ENCODE data around the gene SLC1A7. TPM values are rescaled to one million over a fixed set of nuclear protein-coding genes. Genes with fewer than 3 reads are reported as not detected.

Gene SLC1A7
- total and polyA plus RNA-seq, 2 of the 13 experiments (the other 11 are each of a cell fraction or from before 2014, with no cell fraction given): 0.04 to 2.0 TPM

DNA sequence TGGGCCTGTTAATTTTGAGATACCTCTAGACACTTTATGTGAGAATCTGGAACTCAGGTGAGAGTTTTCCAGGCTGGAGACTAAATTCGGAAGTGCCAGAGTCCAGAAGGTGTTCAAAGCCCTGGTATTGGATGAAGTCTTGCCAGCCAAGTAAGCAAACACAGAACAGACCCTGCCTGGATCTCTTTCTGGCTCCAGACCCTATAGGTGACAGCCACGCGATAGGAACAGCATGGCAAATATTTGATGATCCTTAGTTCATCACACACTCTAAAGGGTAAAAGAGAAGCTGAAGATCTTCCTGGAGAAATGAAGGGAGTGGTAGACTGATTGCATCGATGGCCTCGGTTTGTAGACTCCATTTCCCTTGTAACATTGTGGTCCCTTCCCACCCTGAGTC is 30.7 kb downstream of the SLC1A7 start (continued):
- TF ChIP-seq SOX5 (CRISPR knock-in tag; IDR thresholded peaks at IDR 0.05; ENCODE audit: borderline replicate concordance) (no peak), BCL6 (CRISPR knock-in tag; IDR thresholded peaks at IDR 0.05) (no peak), TCF7 (IDR thresholded peaks at IDR 0.05; ENCODE audit: low read depth) (0 out of 2 replicates have a peak, but pooled peaks have one; percentile 27), NPAS2 (CRISPR knock-in tag; IDR thresholded peaks at IDR 0.05; ENCODE audit: borderline replicate concordance) (0 out of 2 replicates have a peak, but pooled peaks have one; percentile 53), PCBP2 (optimal IDR thresholded peaks at IDR 0.05; ENCODE audit: low read depth, low read length, poor library complexity, severe bottlenecking) (no peak), POGZ (CRISPR knock-in tag; IDR thresholded peaks at IDR 0.05) (no peak), JUND (CRISPR knock-in tag; IDR thresholded peaks at IDR 0.05) (0 out of 2 replicates have a peak, but pooled peaks have one; percentile 11)
- TF ChIP-seq, protein P1, sequence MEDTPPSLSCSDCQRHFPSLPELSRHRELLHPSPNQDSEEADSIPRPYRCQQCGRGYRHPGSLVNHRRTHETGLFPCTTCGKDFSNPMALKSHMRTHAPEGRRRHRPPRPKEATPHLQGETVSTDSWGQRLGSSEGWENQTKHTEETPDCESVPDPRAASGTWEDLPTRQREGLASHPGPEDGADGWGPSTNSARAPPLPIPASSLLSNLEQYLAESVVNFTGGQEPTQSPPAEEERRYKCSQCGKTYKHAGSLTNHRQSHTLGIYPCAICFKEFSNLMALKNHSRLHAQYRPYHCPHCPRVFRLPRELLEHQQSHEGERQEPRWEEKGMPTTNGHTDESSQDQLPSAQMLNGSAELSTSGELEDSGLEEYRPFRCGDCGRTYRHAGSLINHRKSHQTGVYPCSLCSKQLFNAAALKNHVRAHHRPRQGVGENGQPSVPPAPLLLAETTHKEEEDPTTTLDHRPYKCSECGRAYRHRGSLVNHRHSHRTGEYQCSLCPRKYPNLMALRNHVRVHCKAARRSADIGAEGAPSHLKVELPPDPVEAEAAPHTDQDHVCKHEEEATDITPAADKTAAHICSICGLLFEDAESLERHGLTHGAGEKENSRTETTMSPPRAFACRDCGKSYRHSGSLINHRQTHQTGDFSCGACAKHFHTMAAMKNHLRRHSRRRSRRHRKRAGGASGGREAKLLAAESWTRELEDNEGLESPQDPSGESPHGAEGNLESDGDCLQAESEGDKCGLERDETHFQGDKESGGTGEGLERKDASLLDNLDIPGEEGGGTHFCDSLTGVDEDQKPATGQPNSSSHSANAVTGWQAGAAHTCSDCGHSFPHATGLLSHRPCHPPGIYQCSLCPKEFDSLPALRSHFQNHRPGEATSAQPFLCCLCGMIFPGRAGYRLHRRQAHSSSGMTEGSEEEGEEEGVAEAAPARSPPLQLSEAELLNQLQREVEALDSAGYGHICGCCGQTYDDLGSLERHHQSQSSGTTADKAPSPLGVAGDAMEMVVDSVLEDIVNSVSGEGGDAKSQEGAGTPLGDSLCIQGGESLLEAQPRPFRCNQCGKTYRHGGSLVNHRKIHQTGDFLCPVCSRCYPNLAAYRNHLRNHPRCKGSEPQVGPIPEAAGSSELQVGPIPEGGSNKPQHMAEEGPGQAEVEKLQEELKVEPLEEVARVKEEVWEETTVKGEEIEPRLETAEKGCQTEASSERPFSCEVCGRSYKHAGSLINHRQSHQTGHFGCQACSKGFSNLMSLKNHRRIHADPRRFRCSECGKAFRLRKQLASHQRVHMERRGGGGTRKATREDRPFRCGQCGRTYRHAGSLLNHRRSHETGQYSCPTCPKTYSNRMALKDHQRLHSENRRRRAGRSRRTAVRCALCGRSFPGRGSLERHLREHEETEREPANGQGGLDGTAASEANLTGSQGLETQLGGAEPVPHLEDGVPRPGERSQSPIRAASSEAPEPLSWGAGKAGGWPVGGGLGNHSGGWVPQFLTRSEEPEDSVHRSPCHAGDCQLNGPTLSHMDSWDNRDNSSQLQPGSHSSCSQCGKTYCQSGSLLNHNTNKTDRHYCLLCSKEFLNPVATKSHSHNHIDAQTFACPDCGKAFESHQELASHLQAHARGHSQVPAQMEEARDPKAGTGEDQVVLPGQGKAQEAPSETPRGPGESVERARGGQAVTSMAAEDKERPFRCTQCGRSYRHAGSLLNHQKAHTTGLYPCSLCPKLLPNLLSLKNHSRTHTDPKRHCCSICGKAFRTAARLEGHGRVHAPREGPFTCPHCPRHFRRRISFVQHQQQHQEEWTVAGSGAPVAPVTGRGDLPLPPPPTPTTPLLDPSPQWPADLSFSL (CRISPR knock-in tag; IDR thresholded peaks at IDR 0.05): 0 out of 2 replicates have a peak, but pooled peaks have one; percentile 5

Measured in HepG2 (cell line).